K562 (cell line): ENCODE data around the gene VASH1. TPM values are rescaled to one million over a fixed set of nuclear protein-coding genes. Genes with fewer than 3 reads are reported as not detected.

Experiments used
- FOXJ2 ChIP-seq: fragments of 200-800 bp; sonication (Bioruptor generic); IDR thresholded peaks from 2 replicates; pipeline ENCODE4 v1.6.1; 2016; ENCODE audit warnings: missing genetic modification characterization, missing compliant biosample characterization
- HEY1 ChIP-seq: fragments of 250-450 bp; sonication (Bioruptor Pico); IDR thresholded peaks from 2 replicates; pipeline ENCODE4 v1.5.0; 2020; ENCODE audit warnings: mild to moderate bottlenecking, moderate library complexity, borderline replicate concordance
- PHTF2 ChIP-seq: fragments of 250-450 bp; sonication (Bioruptor Pico); IDR thresholded peaks from 2 replicates; pipeline ENCODE4 v1.5.0; 2021; ENCODE audit warnings: mild to moderate bottlenecking
- POLR3G ChIP-seq: IDR thresholded peaks from 2 replicates; pipeline ENCODE4 v1.6.1; 2011; ENCODE audit not compliant: insufficient read length, insufficient replicate concordance; ENCODE audit errors: extremely low read depth
- TEAD2 ChIP-seq: fragments of 450-650 bp; IDR thresholded peaks from 2 replicates; pipeline ENCODE4 v1.6.1; 2016; ENCODE audit warnings: missing genetic modification characterization, control low read depth, missing compliant biosample characterization
- XRCC3 ChIP-seq: fragments of 450-650 bp; IDR thresholded peaks from 2 replicates; pipeline ENCODE4 v1.6.1; 2017; ENCODE audit warnings: mild to moderate bottlenecking, moderate library complexity
- XRCC5 ChIP-seq: fragments of 200-400 bp; formaldehyde crosslinking; IDR thresholded peaks from 2 replicates; pipeline ENCODE4 v1.6.1; 2017; ENCODE audit warnings: low read depth, mild to moderate bottlenecking, low read length
- ZNF444 ChIP-seq: fragments of 250-450 bp; sonication (Bioruptor Pico); IDR thresholded peaks from 2 replicates; pipeline ENCODE4 v1.4.0; 2020; ENCODE audit warnings: mild to moderate bottlenecking, moderate library complexity
- ZNF766 ChIP-seq: fragments of 200-800 bp; sonication (Bioruptor generic); conservative IDR thresholded peaks from 2 replicates; pipeline ENCODE4 v1.6.1; 2016; ENCODE audit warnings: missing genetic modification characterization, missing compliant biosample characterization
- polyA plus RNA-seq, 8 experiments: library from polyadenylated mRNA; depleted of rRNA in 4 of 8; stranded (reverse) in 5 of 8; unstranded in 3 of 8; fragments of >200 nt; fragmentation: Nextera tagmentation in 2 of 8; fragmentation: Illumina TruSeq in 1 of 8; extraction: Ambion mirVana in 2 of 8; extraction: Trizol in 1 of 8; gene quantifications; 2 replicates each; pipeline versions ENCODE4 v1.2.1 to v1.2.3, GENCODE V29; 2011 to 2014; ENCODE audit warnings: inconsistent platforms in 1 of 8, missing spikeins in 1 of 8
- total RNA-seq, 7 experiments: library from RNA; depleted of rRNA in 6 of 7; stranded (reverse); fragments of >200 nt in 6 of 7; fragmentation: Illumina TruSeq in 2 of 7; extraction: Trizol in 2 of 7; gene quantifications; 2 replicates each; pipeline versions ENCODE4 v1.2.1 to v1.2.3, GENCODE V29; 2011 to 2021; ENCODE audit warnings: low replicate concordance in 1 of 7
- TF ChIP-seq, protein P1 (sequence below): fragments of 150-350 bp; IDR thresholded peaks from 2 replicates; pipeline ENCODE4 v1.6.1; 2014; ENCODE audit warnings: low read depth, mild to moderate bottlenecking, low read length, borderline replicate concordance
- TF ChIP-seq, protein P2 (sequence below): fragments of 450-650 bp; IDR thresholded peaks from 2 replicates; pipeline ENCODE4 v1.6.1; 2016; ENCODE audit warnings: mild to moderate bottlenecking, moderate library complexity

Gene VASH1
- total and polyA plus RNA-seq, 9 of the 15 experiments (the other 6 are each of a cell fraction or from before 2014, with no cell fraction given): 0.01 to 0.43 (median 0.13) TPM; not detected in 1

DNA sequence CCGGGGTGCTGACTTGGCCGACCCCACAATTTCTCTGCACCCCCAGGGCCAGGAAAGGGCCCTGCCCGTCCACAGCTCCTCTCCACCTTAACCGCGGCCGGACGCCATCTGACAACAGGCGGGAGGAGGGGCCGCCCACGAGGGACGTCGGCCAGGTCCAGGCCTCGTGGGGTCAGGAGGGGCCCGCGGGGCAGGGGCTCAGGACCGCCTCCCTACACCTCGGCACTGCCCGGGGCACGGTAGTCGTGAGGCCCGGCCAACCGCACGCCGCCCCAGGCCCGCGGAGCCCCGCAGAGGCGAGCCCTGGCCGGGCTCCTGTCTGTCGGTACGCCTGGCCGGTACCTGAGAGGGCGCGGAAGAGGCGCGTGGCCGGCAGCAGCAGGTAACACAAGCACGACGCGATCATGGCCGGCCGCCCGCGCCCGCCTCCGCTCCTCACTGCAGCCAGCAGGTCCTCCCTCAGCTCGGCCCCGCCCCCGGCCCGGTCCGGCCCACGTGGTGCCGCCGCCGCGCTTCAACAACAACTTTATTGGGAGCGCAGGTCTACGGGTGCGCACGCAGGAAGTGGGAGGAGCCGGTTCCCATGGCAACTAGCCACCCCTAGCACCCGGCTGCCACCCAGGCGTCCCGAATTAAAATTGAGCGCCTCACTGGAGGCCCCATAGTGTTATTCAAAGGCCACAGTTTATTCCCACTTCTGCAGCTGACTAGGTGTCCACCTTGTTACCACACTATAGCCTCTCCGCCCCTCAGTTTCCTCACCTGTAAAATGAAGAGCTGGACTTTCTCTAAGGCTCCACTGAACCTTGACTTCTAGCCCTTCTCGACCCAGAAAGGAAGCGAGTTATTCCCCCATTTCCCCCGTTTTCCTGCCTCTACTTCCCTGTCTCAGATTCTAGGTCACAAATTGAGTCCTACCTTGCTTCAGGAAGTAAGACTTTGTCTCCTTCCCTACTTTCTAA lies 51.4 kb downstream of the VASH1 start, which contains the start of gene ANGEL1 (continued):
- TF ChIP-seq, protein P1, sequence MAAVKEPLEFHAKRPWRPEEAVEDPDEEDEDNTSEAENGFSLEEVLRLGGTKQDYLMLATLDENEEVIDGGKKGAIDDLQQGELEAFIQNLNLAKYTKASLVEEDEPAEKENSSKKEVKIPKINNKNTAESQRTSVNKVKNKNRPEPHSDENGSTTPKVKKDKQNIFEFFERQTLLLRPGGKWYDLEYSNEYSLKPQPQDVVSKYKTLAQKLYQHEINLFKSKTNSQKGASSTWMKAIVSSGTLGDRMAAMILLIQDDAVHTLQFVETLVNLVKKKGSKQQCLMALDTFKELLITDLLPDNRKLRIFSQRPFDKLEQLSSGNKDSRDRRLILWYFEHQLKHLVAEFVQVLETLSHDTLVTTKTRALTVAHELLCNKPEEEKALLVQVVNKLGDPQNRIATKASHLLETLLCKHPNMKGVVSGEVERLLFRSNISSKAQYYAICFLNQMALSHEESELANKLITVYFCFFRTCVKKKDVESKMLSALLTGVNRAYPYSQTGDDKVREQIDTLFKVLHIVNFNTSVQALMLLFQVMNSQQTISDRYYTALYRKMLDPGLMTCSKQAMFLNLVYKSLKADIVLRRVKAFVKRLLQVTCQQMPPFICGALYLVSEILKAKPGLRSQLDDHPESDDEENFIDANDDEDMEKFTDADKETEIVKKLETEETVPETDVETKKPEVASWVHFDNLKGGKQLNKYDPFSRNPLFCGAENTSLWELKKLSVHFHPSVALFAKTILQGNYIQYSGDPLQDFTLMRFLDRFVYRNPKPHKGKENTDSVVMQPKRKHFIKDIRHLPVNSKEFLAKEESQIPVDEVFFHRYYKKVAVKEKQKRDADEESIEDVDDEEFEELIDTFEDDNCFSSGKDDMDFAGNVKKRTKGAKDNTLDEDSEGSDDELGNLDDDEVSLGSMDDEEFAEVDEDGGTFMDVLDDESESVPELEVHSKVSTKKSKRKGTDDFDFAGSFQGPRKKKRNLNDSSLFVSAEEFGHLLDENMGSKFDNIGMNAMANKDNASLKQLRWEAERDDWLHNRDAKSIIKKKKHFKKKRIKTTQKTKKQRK: no peak
- TF ChIP-seq PHTF2 (CRISPR knock-in tag): no peak
- no peak for TF ChIP-seq HEY1 (CRISPR knock-in tag)
- TF ChIP-seq XRCC3: no peak
- TF ChIP-seq FOXJ2: no peak
- no peak for TF ChIP-seq POLR3G
- TF ChIP-seq XRCC5: peak; percentile 67; the same call in 1 of the 2 replicates
- TF ChIP-seq, protein P2, sequence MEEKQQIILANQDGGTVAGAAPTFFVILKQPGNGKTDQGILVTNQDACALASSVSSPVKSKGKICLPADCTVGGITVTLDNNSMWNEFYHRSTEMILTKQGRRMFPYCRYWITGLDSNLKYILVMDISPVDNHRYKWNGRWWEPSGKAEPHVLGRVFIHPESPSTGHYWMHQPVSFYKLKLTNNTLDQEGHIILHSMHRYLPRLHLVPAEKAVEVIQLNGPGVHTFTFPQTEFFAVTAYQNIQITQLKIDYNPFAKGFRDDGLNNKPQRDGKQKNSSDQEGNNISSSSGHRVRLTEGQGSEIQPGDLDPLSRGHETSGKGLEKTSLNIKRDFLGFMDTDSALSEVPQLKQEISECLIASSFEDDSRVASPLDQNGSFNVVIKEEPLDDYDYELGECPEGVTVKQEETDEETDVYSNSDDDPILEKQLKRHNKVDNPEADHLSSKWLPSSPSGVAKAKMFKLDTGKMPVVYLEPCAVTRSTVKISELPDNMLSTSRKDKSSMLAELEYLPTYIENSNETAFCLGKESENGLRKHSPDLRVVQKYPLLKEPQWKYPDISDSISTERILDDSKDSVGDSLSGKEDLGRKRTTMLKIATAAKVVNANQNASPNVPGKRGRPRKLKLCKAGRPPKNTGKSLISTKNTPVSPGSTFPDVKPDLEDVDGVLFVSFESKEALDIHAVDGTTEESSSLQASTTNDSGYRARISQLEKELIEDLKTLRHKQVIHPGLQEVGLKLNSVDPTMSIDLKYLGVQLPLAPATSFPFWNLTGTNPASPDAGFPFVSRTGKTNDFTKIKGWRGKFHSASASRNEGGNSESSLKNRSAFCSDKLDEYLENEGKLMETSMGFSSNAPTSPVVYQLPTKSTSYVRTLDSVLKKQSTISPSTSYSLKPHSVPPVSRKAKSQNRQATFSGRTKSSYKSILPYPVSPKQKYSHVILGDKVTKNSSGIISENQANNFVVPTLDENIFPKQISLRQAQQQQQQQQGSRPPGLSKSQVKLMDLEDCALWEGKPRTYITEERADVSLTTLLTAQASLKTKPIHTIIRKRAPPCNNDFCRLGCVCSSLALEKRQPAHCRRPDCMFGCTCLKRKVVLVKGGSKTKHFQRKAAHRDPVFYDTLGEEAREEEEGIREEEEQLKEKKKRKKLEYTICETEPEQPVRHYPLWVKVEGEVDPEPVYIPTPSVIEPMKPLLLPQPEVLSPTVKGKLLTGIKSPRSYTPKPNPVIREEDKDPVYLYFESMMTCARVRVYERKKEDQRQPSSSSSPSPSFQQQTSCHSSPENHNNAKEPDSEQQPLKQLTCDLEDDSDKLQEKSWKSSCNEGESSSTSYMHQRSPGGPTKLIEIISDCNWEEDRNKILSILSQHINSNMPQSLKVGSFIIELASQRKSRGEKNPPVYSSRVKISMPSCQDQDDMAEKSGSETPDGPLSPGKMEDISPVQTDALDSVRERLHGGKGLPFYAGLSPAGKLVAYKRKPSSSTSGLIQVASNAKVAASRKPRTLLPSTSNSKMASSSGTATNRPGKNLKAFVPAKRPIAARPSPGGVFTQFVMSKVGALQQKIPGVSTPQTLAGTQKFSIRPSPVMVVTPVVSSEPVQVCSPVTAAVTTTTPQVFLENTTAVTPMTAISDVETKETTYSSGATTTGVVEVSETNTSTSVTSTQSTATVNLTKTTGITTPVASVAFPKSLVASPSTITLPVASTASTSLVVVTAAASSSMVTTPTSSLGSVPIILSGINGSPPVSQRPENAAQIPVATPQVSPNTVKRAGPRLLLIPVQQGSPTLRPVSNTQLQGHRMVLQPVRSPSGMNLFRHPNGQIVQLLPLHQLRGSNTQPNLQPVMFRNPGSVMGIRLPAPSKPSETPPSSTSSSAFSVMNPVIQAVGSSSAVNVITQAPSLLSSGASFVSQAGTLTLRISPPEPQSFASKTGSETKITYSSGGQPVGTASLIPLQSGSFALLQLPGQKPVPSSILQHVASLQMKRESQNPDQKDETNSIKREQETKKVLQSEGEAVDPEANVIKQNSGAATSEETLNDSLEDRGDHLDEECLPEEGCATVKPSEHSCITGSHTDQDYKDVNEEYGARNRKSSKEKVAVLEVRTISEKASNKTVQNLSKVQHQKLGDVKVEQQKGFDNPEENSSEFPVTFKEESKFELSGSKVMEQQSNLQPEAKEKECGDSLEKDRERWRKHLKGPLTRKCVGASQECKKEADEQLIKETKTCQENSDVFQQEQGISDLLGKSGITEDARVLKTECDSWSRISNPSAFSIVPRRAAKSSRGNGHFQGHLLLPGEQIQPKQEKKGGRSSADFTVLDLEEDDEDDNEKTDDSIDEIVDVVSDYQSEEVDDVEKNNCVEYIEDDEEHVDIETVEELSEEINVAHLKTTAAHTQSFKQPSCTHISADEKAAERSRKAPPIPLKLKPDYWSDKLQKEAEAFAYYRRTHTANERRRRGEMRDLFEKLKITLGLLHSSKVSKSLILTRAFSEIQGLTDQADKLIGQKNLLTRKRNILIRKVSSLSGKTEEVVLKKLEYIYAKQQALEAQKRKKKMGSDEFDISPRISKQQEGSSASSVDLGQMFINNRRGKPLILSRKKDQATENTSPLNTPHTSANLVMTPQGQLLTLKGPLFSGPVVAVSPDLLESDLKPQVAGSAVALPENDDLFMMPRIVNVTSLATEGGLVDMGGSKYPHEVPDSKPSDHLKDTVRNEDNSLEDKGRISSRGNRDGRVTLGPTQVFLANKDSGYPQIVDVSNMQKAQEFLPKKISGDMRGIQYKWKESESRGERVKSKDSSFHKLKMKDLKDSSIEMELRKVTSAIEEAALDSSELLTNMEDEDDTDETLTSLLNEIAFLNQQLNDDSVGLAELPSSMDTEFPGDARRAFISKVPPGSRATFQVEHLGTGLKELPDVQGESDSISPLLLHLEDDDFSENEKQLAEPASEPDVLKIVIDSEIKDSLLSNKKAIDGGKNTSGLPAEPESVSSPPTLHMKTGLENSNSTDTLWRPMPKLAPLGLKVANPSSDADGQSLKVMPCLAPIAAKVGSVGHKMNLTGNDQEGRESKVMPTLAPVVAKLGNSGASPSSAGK: peak; percentile 45
- TF ChIP-seq ZNF444 (CRISPR knock-in tag): no peak
- TF ChIP-seq ZNF766 (CRISPR knock-in tag): no peak
- TF ChIP-seq TEAD2 (tag): no peak
